HG03442 (cell line): ENCODE results near the gene ALLC.

ENCODE experiments used
- ATAC-seq: cut with Tn5 transposase; IDR thresholded peaks from one replicate; pipeline ENCODE4 v1.9.1; 2021; ENCODE audit warnings: mild to moderate bottlenecking, moderate library complexity; ENCODE audit not compliant: unreplicated experiment

ALLC gene

GRCh38 chr2:3674066-3674845 is 16.3 kb downstream of the ALLC start:
- ATAC-seq = no peak

- no peak for ATAC-seq
Measured at GRCh38 chr2:3675687-3676086, 17.7 kb downstream of the ALLC start.

GRCh38 chr2:3677436-3677835 is 19.4 kb downstream of the ALLC start:
- no peak for ATAC-seq

- ATAC-seq = no peak
Measured at GRCh38 chr2:3678212-3678611, 20.2 kb downstream of the ALLC start.

- ATAC-seq = no peak
Measured at GRCh38 chr2:3679180-3679579, 21.2 kb downstream of the ALLC start.

- no peak for ATAC-seq
Measured at GRCh38 chr2:3679616-3680393, 21.8 kb downstream of the ALLC start.

- no peak for ATAC-seq
Measured at GRCh38 chr2:3680548-3681345, 22.7 kb downstream of the ALLC start.

GRCh38 chr2:3681625-3682024 is 23.6 kb downstream of the ALLC start:
- ATAC-seq = no peak

- ATAC-seq = no peak
Measured at GRCh38 chr2:3682811-3683210, 24.8 kb downstream of the ALLC start.

GRCh38 chr2:3683748-3684454 is 25.9 kb downstream of the ALLC start:
- no peak for ATAC-seq

GRCh38 chr2:3689998-3690748 is 32.2 kb downstream of the ALLC start:
- ATAC-seq = no peak

- ATAC-seq = peak; percentile 53
Measured at GRCh38 chr2:3692375-3692774, 34.4 kb downstream of the ALLC start.

- ATAC-seq = no peak
Measured at GRCh38 chr2:3696545-3696944, 38.5 kb downstream of the ALLC start.

GRCh38 chr2:3701071-3701470 is 43.1 kb downstream of the ALLC start:
- ATAC-seq = no peak

GRCh38 chr2:3703236-3703756 is 45.3 kb downstream of the ALLC start, which contains the start of gene DCDC2C:
Gene DCDC2C, plus strand, starts transcription at chr2:3703575. Its CDS starts 177 bp downstream, at chr2:3703752.
- no peak for ATAC-seq

GRCh38 chr2:3703757-3704355 is 45.9 kb downstream of the ALLC start:
- no peak for ATAC-seq

- no peak for ATAC-seq
Measured at GRCh38 chr2:3704692-3705091, 46.7 kb downstream of the ALLC start.

GRCh38 chr2:3705782-3706181 is 47.8 kb downstream of the ALLC start:
- no peak for ATAC-seq

GRCh38 chr2:3706892-3707291 is 48.9 kb downstream of the ALLC start:
- ATAC-seq = no peak
